GM18907 (cell line): Measurements from ENCODE around the gene KDM2A.

ENCODE experiments used
- ATAC-seq: cut with Tn5 transposase; IDR thresholded peaks from one replicate; pipeline ENCODE4 v1.9.1; 2021; ENCODE audit warnings: mild to moderate bottlenecking, moderate library complexity; ENCODE audit not compliant: unreplicated experiment

The KDM2A gene

DNA sequence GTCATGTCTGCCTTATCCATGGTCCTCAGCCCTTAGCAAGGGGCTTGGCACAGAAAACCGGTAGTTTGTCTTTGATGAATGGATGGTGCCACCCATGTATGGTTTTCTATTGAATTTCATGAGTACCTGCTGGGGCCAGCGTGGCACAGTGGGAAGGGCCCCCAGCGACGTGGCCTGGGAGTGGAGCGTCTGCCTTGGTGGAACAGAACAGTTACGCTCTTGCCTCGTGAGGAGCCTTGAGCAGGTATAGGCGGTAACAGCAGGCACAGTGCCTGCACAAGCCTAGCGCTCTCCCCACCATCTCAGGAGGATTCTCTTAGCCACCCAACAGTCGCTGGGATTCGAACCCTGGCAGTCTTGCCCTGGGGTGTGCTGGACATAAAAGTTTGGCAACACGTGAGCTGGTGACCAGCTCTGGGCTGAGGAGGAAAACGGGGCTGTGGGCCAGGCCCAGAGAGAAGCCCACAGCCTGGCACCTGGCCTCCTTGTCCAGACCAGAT, 181.2 kb downstream of the KDM2A start:
- ATAC-seq, result no peak

DNA sequence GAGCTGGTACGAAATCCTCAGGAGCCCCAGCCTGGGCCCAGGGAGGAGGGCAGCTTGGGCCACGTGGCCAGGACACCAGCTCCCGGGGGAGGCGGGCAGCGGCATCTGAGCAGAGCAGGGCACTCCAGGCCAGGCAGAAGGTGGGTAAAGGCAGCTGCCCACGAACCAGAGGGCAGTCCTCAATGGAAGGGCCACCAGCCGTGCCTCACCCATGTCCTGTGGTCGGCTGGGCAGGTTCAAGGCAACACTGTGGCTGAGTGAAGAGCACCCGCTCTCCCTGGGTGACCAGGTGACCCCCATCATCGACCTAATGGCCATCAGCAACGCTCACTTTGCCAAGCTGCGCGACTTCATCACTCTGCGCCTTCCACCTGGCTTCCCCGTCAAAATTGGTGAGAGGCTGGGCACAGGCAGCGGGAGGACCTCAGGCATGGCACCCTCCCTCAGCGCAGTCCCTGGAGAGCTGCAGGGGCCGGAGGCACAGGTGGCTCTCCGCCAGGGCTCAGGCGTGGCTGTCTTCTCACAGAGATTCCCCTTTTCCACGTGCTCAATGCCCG, 181.8 kb downstream of the KDM2A start:
- no peak for ATAC-seq

DNA sequence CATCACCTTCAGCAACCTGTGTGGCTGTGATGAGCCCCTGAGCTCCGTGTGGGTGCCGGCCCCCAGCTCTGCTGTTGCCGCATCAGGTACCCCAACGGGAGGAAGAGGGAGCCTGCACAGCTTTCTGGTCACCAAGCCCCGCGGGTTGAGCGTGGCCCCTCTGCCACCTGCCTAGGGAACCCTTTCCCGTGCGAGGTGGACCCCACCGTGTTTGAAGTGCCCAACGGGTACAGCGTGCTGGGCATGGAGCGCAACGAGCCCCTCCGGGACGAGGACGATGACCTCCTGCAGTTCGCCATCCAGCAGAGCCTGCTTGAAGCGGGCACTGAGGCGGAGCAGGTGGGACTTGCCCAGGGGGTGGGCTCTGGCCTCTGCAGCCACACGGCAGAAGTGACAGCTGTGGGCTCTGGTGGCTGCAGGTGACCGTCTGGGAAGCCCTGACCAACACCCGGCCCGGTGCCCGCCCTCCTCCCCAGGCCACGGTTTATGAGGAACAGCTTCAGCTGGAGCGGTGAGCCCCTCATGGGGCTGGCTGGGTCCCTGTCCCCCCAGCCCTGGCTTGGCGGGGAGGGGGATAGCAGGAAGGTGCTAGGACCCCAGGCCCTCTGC, 182.4 kb downstream of the KDM2A start:
- ATAC-seq, result no peak

DNA sequence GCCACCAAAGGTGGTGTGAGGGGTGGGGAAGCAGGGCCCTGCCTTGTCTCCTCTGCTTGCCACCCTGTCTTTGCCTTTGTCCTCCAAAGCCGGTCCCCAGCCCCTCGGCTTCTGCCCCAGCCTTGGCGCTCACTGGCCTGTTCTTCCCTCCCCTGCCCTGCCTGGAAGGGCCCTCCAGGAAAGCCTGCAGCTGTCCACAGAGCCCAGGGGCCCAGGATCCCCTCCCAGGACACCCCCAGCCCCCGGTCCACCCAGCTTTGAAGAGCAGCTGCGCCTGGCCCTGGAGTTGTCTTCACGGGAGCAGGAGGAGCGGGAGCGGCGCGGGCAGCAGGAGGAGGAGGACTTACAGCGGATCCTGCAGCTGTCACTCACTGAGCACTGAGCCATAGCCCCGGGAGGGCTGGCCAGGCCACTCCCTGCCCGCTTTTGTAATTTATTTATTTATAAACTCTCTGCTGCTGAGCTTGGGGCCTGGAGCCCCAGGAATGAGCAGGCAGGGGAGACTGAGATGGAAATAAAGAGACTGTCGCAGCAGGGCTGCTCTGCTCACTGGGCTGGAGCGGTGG, 183.0 kb downstream of the KDM2A start:
- no peak for ATAC-seq

DNA sequence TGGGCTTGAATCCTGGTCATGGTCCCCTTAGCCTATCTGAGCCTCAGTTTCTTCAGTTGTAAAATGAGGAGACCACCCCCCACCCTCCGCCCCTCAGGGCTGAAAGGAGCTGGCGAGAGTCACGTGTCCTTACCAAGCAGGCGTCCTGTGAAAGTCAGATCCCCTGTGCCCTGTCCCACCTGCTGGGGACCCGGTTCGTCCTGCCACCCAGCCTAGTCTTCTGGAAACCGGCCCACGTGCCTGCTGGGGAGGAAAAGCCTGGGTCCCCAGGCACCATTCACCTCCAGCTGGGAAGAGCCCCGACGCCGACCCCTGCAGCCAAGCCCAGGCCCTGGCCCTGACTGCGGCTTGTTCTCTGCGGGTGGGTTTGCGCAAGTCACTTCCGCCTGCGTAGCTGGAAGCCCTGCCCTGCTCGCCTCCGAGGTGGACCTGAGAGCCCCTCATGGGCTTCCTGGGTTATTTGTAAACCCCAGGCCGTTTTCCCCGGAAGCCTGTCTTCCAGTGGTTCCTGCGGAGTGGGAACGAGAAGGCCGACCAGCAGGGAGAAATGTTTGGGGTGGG, 183.6 kb downstream of the KDM2A start:
- ATAC-seq, result no peak

DNA sequence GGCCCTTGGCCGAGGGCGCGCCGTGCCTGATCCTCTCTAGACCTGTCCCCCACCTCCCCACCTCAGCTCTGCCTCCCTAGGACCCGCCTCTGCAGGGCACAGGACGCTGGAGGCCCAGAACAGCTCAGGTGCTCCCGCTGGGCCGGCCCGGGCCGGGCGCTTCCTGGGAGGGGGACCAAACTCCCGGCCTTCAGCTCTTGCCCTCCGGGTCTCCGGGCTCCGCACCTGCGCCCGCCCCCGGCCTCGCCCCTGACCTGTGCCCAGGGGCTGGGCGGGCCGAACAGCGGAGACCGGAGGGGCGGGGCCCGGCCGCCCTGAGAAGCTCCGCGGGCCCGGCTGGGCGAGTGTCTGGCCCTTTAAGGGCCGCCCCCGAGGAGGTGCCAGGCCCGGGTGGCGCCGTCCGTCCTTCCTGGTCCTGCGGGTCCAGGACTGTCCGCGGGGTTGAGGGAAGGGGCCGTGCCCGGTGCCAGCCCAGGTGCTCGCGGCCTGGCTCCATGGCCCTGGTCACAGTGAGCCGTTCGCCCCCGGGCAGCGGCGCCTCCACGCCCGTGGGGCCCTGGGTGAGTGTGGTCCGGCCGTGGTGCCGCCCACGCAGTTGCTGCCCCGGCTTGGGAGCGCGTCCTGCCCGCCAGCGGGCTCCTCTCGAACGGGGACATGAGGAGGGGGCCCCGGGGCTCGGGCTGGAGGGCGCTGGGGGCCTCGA, 184.2 kb downstream of the KDM2A start, which contains the start of gene SSH3:
Gene SSH3, plus strand, starts transcription at position 399 of the 703 bp plus-strand sequence. Its CDS starts 96 bp downstream, at position 495.
- ATAC-seq, result no peak

DNA sequence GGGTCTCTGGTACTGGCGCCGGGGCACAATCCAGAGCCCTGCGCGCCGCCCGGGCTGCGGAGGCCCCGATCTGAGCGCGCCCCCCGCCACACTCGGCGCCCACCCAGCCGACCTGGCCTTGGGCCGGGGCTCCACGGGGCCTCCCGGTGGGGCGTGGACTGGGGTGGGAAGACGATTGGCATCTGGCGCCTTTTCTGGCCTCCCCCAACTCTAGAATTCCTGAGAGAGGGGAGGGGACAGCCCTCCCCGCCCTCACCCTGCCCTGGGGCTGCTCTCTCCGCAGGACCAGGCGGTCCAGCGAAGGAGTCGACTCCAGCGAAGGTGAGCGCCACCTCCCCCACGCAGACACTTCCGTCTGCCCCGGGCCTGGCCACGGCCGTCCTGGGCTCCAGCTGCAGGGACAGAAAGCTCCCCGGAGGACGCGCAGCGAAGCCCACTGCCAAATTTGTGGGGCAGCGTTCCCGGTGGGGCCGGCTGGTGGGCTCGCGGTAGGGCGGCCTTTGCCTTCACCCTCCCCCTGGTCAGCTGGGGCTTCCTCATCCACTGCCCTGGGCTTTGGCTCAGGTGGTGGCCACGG, 184.9 kb downstream of the KDM2A start:
- ATAC-seq, result no peak

DNA sequence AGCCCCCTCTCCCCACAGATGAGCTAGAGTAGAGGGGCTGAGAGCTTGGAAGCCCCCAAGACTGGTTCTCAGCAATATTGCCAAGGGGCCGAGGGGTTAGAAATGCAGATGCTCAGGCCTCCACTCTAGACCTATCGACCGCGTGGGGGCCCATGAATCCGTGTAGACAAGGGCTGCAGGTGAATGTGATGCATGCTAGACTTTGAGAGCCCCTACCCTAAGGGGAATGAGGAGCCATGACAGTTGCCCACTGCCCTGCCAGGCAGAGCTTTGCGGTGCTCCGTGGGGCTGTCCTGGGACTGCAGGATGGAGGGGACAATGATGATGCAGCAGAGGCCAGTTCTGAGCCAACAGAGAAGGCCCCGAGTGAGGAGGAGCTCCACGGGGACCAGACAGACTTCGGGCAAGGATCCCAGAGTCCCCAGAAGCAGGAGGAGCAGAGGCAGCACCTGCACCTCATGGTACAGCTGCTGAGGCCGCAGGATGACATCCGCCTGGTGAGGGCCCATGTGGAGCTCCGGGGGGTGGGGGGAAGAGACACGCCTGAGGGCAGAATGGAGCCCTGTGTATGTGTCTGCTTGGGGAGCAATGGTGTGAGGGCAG, 185.5 kb downstream of the KDM2A start:
- ATAC-seq, result no peak

DNA sequence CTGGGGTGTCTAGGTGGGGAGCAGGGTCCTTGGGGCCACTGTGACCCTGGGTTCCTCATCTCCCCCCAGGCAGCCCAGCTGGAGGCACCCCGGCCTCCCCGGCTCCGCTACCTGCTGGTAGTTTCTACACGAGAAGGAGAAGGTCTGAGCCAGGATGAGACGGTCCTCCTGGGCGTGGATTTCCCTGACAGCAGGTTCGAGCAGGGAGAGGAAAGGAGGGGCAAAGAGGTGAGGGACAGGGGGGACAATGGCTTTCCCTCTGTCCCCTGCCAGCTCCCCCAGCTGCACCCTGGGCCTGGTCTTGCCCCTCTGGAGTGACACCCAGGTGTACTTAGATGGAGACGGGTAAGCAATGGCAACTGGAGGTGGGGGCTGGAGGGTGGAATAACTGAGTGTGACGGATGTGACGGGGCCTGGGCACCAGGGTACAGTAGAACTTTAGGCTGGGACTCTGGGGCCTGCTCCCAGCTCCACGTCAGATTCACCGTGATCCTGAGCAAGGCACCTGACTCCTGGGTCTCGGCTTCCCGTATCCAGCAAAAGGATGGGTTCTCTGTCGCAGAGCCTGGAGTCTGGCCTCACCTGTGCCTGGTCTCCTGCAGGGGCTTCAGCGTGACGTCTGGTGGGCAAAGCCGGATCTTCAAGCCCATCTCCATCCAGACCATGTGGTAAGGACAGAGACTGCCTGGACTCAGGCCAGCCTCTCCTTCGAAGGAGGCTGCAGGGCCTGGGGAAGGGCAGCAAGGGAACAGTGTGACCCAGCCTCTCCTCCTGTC, 187.9 kb downstream of the KDM2A start:
- ATAC-seq, result no peak

DNA sequence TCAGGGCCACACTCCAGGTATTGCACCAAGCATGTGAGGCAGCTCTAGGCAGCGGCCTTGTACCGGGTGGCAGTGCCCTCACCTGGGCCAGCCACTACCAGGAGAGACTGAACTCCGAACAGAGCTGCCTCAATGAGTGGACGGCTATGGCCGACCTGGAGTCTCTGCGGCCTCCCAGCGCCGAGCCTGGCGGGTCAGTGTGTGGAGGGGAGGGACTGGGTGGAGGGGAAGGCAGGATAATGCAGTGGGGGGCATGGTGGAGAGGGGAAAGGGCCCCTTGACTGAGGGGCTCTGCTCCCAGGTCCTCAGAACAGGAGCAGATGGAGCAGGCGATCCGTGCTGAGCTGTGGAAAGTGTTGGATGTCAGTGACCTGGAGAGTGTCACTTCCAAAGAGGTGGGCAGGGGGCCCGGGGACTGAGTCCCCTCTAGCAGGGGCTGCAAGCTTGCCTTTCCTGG, 188.5 kb downstream of the KDM2A start:
- no peak for ATAC-seq
